ENCODE results near the gene PLEKHH3. TPM values are rescaled to one million over a fixed set of nuclear protein-coding genes. Genes with fewer than 3 reads are reported as not detected.

The PLEKHH3 gene
- total RNA-seq, 4 donors from 2014 or later, result 32.4 to 57.7 (median 46.1) TPM

GRCh38 chr17:42697108-42697811, 20.5 kb upstream of the PLEKHH3 start:
- Histone ChIP-seq H3K4me3 (no peak overlapping the region), H3K4me1 (peaks cover 0 to 26% (median 2%) of the 10 kb centered on the region in 4 donors), H3K27me3 (no peaks in the 10 kb centered on the region), H3K27ac (no peak overlapping the region), H3K36me3 (peaks cover 0 to 97% (median 5%) of the 10 kb centered on the region in 3 donors), H3K9me3 (no peaks in the 10 kb centered on the region)
- DNase-seq (ENCODE audit: low spot score in 2 of 2), result no peak
- no peak for TF ChIP-seq POLR2A (IDR thresholded peaks at IDR 0.05)
- no peak for TF ChIP-seq EP300 (IDR thresholded peaks at IDR 0.05)
- no peak for TF ChIP-seq CTCF (IDR thresholded peaks at IDR 0.05)
- 89 to 91% methylated on average over 19 of the region's 19 CpGs for WGBS, 2 donors

GRCh38 chr17:42695500-42695899, 18.7 kb upstream of the PLEKHH3 start:
- Histone ChIP-seq H3K36me3 (peaks cover 0 to 99% (median 5%) of the 10 kb centered on the region in 3 donors), H3K4me1 (peaks cover 0 to 17% (median 0%) of the 10 kb centered on the region in 4 donors), H3K4me3 (no peak overlapping the region), H3K9me3 (no peaks in the 10 kb centered on the region), H3K27me3 (no peaks in the 10 kb centered on the region), H3K27ac (no peak overlapping the region)
- no peak for DNase-seq (ENCODE audit: low spot score in 2 of 2)
- 88 to 93% methylated on average over 19 to 20 of the region's 20 CpGs for WGBS, 2 donors
- no peak for TF ChIP-seq CTCF (IDR thresholded peaks at IDR 0.05)
- no peak for TF ChIP-seq EP300 (IDR thresholded peaks at IDR 0.05)
- no peak for TF ChIP-seq POLR2A (IDR thresholded peaks at IDR 0.05)

GRCh38 chr17:42694524-42694923, 17.7 kb upstream of the PLEKHH3 start:
- 89 to 96% methylated on average over 3 of the region's 3 CpGs for WGBS, 2 donors
- no peak for TF ChIP-seq EP300 (IDR thresholded peaks at IDR 0.05)
- TF ChIP-seq CTCF (IDR thresholded peaks at IDR 0.05), result no peak
- TF ChIP-seq POLR2A (IDR thresholded peaks at IDR 0.05), result no peak
- no peak for DNase-seq (ENCODE audit: low spot score in 2 of 2)
- Histone ChIP-seq H3K27ac (no peak overlapping the region), H3K36me3 (peaks cover 0 to 97% (median 5%) of the 10 kb centered on the region in 3 donors), H3K4me1 (peaks cover 0 to 11% (median 0%) of the 10 kb centered on the region in 4 donors), H3K4me3 (no peak overlapping the region), H3K27me3 (no peaks in the 10 kb centered on the region), H3K9me3 (no peaks in the 10 kb centered on the region)

GRCh38 chr17:42692489-42692888, 15.7 kb upstream of the PLEKHH3 start:
- TF ChIP-seq CTCF (IDR thresholded peaks at IDR 0.05) (no peak), POLR2A (IDR thresholded peaks at IDR 0.05) (no peak), EP300 (IDR thresholded peaks at IDR 0.05) (no peak)
- H3K4me3 ChIP-seq, result no peak overlapping the region
- 88 to 90% methylated on average over 9 to 11 of the region's 11 CpGs for WGBS, 2 donors
- DNase-seq (ENCODE audit: low spot score in 2 of 2), result no peak
- no peak overlapping the region for H3K27ac ChIP-seq
- no peaks in the 10 kb centered on the region for H3K9me3 ChIP-seq
- H3K27me3 ChIP-seq, result no peaks in the 10 kb centered on the region
- no peaks in the 10 kb centered on the region for H3K4me1 ChIP-seq
- peaks cover 0 to 97% (median 5%) of the 10 kb centered on the region in 3 donors for H3K36me3 ChIP-seq

GRCh38 chr17:42691021-42691545, 14.3 kb upstream of the PLEKHH3 start:
- H3K4me1 ChIP-seq, result no peaks in the 10 kb centered on the region
- H3K27ac ChIP-seq, result no peak overlapping the region
- 84 to 86% methylated on average over 11 to 12 of the region's 12 CpGs for WGBS, 2 donors
- H3K27me3 ChIP-seq, result no peaks in the 10 kb centered on the region
- no peak overlapping the region for H3K4me3 ChIP-seq
- H3K9me3 ChIP-seq, result no peaks in the 10 kb centered on the region
- TF ChIP-seq POLR2A (IDR thresholded peaks at IDR 0.05), result no peak
- TF ChIP-seq CTCF (IDR thresholded peaks at IDR 0.05), result no peak
- no peak for TF ChIP-seq EP300 (IDR thresholded peaks at IDR 0.05)
- peaks cover 0 to 94% (median 0%) of the 10 kb centered on the region in 3 donors for H3K36me3 ChIP-seq
- no peak for DNase-seq (ENCODE audit: low spot score in 2 of 2)

Measured in tibial nerve (tissue), 4 donors.